Activated effector memory CD4-positive, alpha-beta T cell treated with Interleukin-2 at 50 U/mL for 16 hours (primary cell): ENCODE data around the gene PHYHIPL.

ENCODE experiments used
- DNase-seq: peaks from one replicate; pipeline ENCODE4 v3.0.0-alpha.2; 2020

PHYHIPL gene

DNA sequence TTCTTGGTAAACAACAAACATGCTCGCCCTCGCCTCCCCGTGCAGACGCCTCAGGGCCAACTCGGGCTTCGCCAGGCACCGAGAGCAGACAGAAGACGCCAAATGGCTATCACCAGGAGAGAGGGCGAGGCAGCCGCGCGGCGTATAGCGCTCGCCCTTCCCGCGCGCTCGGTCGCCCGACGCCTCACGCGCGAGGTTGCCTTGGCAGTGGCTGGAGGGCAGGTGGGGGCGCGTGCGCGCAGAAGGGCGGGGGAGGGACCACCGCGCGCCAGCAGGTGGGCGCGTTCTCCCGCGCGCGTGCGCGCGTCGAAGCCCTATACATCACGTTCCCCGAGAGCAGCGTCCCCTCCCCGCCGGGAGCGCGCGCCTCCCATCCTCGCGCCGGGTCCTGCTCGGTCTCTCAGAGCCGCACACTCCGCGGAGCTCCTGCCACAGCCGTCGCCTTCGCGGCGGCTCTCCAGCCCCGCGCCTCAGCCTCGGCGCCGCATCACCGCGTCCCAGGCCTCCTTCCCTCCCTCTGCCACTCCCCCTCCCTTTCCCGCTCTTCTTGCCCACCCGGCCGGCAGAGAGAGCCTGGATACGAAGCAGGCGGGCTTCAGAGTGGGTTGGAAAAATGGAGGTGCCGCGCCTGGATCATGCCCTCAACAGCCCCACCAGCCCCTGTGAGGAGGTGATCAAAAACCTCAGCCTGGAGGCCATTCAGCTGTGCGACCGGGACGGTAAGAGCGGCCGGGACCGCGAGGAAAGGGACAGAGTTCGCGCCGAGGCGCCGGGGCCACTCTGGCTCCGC is at the start of gene PHYHIPL:
TSS of gene PHYHIPL (plus strand) at position 403 of the 790 bp plus-strand sequence. CDS start at position 614, 211 bp downstream.
- no peak for DNase-seq

- no peak for DNase-seq
Observed at GRCh38 chr10:59126991-59127390, 49.5 kb upstream of the PHYHIPL start.

- no peak for DNase-seq
Observed at GRCh38 chr10:59127991-59128390, 48.5 kb upstream of the PHYHIPL start.

DNA sequence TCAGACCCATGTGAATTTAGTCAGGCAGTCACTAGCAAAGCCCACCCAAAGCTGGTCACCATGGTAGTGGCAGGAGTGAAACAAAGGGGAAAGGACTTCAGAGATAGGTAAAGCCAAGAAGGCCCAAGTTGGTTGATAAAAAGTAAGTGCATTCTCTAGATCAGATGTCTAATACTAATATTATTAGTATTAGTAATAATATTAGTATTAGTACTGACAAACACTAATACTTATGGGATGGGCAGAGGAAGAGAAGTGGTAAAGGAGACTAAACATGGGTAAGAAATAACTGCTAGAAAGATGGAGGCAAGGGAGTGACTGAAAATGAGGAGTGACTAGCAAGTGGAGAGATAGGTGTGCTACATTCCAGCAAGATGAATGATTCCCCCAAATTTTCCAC is 46.6 kb upstream of the PHYHIPL start:
- DNase-seq: no peak

GRCh38 chr10:59131666-59132065 is 44.8 kb upstream of the PHYHIPL start:
- no peak for DNase-seq

GRCh38 chr10:59133841-59134593 is 42.4 kb upstream of the PHYHIPL start:
- DNase-seq: no peak

DNA sequence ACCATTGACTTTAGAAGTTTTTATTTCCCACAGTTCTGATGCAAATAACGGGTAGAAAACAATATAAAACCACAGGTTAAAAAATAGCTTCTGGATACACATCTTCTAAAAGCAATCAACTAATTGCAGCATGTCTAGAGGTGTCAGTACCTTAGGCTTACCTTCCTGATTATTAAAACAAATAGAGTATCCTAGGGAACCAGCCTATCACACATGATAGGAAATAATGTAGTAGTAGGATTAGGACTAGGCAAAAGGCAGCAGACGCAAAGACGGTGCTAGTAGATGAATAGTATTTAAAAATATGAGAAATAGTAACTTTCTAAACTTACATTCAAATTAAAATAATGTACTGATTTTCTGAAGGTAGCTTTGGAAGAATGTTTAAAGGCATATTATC is 41.7 kb upstream of the PHYHIPL start:
- DNase-seq: no peak

DNA sequence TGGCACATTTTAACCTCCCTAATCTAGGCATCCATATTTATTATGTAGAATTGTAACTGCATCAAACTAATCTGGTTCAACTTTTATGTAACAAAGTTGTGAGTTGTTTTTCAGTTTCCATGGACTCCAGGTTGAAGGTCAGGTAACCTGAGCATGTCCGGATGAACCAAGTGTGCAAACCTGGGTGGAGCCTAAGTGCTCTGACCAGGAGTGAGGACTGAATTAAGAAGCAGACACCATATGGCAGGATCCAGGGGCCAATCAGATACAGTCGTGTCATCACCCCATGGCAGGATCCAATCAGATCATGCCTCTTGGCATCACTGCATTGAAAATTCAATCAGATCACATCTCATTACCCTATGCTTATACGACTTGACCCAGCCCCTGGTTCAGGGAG is 41.2 kb upstream of the PHYHIPL start:
- DNase-seq: no peak

GRCh38 chr10:59138052-59138451 is 38.4 kb upstream of the PHYHIPL start:
- DNase-seq: no peak

GRCh38 chr10:59143544-59143943 is 32.9 kb upstream of the PHYHIPL start:
- no peak for DNase-seq

DNA sequence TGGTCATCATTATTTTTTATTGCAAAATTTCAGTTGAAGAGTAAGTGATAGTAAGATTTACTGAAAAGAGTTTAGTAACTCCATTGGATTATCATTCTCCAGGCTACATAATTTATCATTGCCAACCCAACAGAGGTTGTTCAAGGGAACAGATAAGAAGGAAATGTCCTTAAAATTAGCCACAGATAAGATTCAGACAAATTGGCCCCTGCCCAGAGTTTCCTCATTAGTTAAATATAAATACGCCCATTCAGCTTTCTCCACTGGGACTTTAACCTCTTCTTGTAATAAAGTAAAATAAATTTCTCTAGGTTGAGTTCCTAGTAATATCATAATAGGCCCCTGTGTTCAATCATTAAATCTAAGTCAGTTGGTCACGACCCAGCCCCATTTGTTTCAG is 27.7 kb upstream of the PHYHIPL start:
- no peak for DNase-seq

DNA sequence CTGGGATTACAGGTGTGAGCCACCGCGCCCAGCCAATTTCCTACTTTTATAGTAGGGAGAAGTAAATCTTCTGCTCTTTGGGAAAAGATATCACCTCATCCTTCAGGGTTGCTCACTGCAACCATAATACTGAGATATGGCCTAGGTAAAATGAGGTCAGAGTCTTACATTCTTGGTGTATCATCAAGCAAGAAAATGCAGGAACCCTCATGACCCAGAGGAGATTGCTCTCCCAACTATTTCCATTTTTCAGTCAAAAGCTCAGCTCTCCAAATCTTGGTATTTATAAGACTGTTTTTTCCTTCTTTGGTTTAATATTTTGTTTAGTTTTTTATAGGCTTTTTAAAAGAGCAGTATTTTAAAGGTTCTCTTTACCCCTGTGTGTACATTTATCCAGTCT is 20.9 kb upstream of the PHYHIPL start:
- no peak for DNase-seq

DNA sequence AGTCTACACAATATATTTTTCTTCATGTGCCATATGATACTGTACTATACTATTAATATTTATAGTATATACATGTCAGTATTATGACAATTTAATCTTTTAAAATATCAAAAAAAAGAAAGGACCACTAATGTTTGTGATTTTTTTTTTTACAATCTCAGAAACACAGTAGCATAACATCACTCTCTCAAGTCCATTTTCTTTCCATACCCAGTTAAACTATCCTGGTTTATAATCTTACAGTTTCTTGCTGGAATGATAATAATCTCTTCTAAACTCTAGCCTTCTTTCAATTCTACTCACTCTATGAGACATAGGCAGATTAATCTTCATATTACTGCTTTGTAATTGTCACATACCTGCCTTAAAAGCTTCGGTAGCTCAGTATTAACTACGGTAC is 8.9 kb upstream of the PHYHIPL start:
- no peak for DNase-seq

DNA sequence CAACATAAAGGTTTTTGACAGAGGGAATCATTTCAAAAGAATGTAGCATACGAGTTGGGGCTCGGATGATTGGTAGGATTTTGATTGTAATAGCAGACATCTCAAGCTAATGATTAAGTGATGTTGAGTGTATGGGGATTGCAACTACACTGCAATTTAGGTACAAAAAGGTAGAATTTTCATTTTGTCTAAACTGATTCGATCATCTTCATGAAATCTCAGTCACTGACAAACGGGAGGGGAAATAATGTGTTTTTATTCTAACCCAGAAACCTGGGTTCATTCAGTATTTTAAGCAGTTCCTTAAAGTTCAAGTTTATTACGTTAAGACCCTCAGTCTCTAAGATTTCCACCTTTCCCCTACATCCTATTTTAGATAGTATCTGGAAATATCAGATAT is 3.9 kb upstream of the PHYHIPL start:
- DNase-seq: no peak

DNA sequence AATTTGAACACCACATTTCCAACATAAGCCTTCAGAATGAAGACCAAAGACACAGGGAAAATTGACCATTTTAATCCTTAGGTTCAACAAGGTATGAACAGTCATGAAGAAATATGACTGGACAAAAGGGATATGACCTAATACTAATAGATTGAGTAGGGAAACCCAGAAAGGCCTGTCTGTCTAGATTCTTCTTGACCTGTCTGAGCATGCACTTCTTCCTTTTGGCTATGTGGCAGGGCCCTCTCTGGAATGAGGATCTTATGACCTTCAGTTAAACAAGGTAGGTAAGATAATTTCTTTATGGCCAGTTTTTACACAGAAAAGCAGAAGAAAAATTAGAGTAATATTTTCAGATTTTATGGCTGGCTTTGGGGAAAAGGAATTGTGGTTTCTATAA is 3.0 kb upstream of the PHYHIPL start:
- DNase-seq: no peak

GRCh38 chr10:59175538-59176240 is 754 bp upstream of the PHYHIPL start:
- no peak for DNase-seq

GRCh38 chr10:59177031-59177797 is 771 bp downstream of the PHYHIPL start:
- no peak for DNase-seq

- no peak for DNase-seq
Observed at GRCh38 chr10:59177836-59178235, 1.4 kb downstream of the PHYHIPL start.

- no peak for DNase-seq
Observed at GRCh38 chr10:59179068-59179467, 2.6 kb downstream of the PHYHIPL start.

DNA sequence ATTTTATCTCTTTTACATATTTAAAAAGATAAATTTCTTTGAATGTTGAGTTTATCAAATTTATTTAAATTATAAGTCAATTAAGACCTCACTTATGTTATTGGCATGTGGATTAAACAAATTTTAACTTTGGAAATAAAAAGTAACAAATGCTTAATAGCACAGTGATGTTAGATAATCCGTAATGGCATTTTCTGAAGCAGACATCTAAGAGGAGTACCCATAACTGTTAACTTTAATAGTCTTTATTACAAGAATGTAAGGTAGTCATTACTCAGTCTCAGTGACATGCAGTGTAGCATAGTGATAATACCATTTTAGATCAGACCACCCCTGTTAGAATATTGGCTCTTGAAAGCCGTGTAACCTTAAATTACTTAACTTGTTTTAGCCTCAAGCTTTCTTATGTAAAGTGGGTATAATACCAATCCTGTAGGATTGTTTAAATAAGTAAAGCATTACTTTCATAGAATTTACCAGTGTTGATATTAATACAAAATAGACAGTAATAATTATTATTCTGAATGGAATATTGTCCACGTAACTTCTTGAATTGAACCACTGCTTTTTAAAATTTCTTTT is 4.3 kb downstream of the PHYHIPL start:
- DNase-seq: no peak

DNA sequence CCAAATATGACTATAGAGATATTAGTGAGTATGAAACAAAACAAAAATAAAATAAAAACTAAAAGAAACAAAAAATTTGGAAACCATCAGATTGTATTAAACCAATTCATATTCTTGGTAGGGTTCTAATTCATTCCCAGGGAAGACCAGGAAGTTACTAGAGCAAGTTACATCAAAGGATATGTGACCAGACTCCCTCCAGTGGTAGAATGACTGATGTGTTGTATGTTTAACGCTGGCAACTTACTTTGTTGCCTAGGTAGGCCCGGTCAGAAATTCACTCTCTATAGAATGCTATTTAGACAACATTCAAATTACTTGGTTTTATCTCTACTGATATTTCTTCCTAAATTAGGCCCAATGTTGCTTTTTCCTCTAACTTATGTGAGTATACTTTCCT is 5.2 kb downstream of the PHYHIPL start:
- no peak for DNase-seq

- DNase-seq: no peak
Observed at GRCh38 chr10:59190332-59190731, 13.9 kb downstream of the PHYHIPL start.
